Lower leg skin (tissue), 4 donors: ENCODE results near the gene ADM. TPM values are rescaled to one million over a fixed set of nuclear protein-coding genes. Genes with fewer than 3 reads are reported as not detected.

ENCODE experiments used
- DNase-seq, 2 donors: peaks; one replicate each; pipeline ENCODE4 v3.0.0-alpha.2; 2019; ENCODE audit warnings: low spot score in 2 of 2
- H3K4me3 ChIP-seq: fragments of 200-600 bp; sonication (generic); 2 replicates; pipeline ENCODE4 v1.5.1; 2017; ENCODE audit warnings: mild to moderate bottlenecking, low read depth; ENCODE audit not compliant: poor library complexity, severe bottlenecking
- POLR2A ChIP-seq, 2 donors: fragments of 450-650 bp; IDR thresholded peaks; one replicate each; pipeline ENCODE4 v1.6.1; 2016 to 2017; ENCODE audit warnings: antibody characterized with exemption in 2 of 2, mild to moderate bottlenecking in 1 of 2, moderate library complexity in 1 of 2
- WGBS, 2 donors: methylation state at CpG; one replicate each; pipeline ENCODE4 v1.1.5; 2018; 5-methylcytosine and 5-hydroxymethylcytosine counted together
- intact Hi-C: fragments of 100-400 bp; cut with DNase I; formaldehyde crosslinking; loops from one replicate; pipeline ENCODE4 v1.15.0; 2023; ENCODE audit warnings: low total_unique reads
- total RNA-seq, 4 donors: library from RNA; depleted of rRNA; stranded (reverse); fragments of >200 nt; gene quantifications; one replicate each; pipeline ENCODE4 v1.1.0, GENCODE V29; 2016
- TF ChIP-seq, protein P1 (sequence below), 3 donors: fragments of 450-650 bp; IDR thresholded peaks; one replicate each; pipeline ENCODE4 v1.5.1; 2016; ENCODE audit warnings: antibody characterized with exemption in 3 of 3, mild to moderate bottlenecking in 3 of 3, moderate library complexity in 2 of 3

ADM gene
- total RNA-seq, 4 donors from 2014 or later = 117 to 406 (median 299) TPM

DNA sequence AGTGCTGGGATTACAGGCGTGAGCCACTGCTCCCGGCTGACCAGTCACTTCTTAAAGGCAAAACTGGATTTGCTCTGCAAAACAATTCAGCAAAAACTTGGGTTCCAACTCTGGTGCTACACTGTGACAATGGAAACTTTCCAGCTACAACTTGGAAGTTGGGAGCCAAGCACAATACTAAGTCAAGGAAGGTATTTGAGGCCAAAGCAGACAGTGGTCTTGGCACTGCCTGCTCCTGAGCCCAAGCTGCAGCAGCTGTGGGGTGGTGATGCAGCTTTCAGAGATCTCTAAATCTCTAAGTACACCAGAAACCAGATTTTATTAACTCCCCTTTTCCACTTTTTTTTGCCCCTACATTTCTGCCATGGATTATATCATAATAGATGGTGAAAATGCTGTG lies 17.5 kb downstream of the ADM start:
- intact Hi-C loops = no loop called here
- no peak overlapping the region for H3K4me3 ChIP-seq
- TF ChIP-seq, protein P1, sequence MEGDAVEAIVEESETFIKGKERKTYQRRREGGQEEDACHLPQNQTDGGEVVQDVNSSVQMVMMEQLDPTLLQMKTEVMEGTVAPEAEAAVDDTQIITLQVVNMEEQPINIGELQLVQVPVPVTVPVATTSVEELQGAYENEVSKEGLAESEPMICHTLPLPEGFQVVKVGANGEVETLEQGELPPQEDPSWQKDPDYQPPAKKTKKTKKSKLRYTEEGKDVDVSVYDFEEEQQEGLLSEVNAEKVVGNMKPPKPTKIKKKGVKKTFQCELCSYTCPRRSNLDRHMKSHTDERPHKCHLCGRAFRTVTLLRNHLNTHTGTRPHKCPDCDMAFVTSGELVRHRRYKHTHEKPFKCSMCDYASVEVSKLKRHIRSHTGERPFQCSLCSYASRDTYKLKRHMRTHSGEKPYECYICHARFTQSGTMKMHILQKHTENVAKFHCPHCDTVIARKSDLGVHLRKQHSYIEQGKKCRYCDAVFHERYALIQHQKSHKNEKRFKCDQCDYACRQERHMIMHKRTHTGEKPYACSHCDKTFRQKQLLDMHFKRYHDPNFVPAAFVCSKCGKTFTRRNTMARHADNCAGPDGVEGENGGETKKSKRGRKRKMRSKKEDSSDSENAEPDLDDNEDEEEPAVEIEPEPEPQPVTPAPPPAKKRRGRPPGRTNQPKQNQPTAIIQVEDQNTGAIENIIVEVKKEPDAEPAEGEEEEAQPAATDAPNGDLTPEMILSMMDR (IDR thresholded peaks at IDR 0.05) = no peak
- TF ChIP-seq POLR2A (IDR thresholded peaks at IDR 0.05) = no peak
- peak in 1 of 2 donors; percentile 80 for DNase-seq
- 72 to 77% methylated on average over 2 of the region's 2 CpGs for WGBS, 2 donors

DNA sequence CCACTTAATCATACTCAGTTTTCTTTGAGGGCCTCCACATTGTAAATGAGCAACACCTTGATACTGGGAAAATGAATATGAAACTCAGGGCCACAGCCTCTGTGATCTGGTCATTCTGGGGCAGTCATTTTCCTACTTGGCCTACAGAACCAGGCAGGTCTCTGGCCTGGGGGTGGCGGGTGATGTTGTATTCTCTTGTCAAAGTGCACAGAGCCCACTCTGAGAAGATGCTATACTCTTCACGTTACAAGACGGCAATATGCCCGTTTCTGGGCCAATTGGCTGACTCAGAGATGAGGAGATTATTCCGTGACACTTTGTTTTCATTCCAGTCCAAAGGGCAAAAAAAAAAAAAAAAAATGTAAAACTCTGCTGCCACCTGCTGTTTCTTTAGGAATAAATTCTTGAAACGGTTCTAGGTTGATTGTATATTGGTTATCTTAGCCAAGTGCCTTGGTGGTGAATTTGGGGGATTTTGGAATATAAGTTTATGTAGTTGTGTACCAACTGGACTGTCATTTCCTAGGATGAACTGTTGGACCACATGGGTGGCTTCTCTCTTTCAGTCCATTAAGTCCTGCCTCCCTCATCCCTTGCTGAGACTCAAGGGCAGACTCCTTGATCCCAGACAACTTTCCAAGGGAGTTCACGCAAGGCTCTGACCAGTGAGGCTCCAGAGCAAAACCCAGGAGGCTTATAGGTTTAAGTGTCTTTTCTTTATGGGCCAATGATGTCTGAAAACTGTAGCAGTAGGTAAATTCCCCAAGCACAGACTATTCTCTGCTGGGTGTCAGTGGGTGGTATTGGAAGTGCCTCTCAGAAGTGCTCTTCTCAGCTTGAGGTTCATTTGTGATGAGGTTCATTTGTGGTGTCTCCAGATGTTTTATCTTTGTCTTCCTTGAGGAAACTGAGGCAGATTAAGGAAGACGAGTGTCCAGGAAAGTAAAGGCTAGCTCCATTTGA lies 18.2 kb downstream of the ADM start:
- TF ChIP-seq, protein P1 (IDR thresholded peaks at IDR 0.05) = peak in 1 of 3 donors; percentile 38
- no peak for TF ChIP-seq POLR2A (IDR thresholded peaks at IDR 0.05)
- 22% methylated on average over 8 of the region's 8 CpGs for WGBS, 2 donors
- no peak overlapping the region for H3K4me3 ChIP-seq
- intact Hi-C loops = no loop called here
- DNase-seq = peak; percentile 75 to 92

DNA sequence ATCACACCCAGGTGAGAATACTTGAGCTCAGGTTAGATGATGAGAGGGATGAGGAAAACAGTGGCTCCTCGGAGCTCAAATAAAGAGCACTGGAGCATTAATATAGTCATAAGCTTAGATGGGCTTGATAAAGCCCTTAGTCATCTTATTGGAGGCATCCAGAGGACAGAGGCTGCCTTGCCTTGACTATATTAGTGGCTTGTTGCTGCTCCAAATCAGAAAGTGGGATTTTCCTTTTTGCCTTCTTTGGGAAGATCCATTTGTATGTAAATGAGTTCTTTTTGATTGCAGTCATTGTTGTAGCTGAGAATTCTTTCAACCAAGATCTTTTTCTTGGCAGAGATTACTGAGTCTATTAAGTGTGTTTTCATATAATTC lies 18.9 kb downstream of the ADM start:
- no peak overlapping the region for H3K4me3 ChIP-seq
- no peak for TF ChIP-seq POLR2A (IDR thresholded peaks at IDR 0.05)
- TF ChIP-seq, protein P1 (IDR thresholded peaks at IDR 0.05) = no peak
- 31 to 33% methylated on average over 1 of the region's 1 CpG for WGBS, 2 donors
- intact Hi-C loops = no loop called here
- no peak for DNase-seq

DNA sequence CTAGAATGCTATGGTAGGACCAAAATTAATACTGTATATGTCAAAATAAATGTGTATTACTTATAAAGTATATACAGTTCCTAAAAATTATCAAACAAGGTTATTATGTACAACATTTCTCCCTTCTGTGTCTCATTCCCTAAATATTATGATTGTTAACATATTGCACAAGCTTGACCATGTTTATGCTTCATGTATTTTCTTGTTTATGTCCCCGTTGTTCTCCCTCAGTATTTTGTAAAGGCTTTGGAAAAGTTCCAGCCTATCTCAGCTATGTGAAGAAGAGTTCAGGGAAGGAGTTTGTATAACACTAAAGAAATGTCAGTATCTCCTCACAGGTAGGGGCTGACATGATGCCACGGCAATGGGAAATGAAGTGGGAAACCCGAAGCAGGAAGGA lies 19.6 kb downstream of the ADM start:
- no peak overlapping the region for H3K4me3 ChIP-seq
- intact Hi-C loops = no loop called here
- TF ChIP-seq, protein P1 (IDR thresholded peaks at IDR 0.05) = no peak
- TF ChIP-seq POLR2A (IDR thresholded peaks at IDR 0.05) = no peak
- DNase-seq = no peak
- WGBS, 2 donors = 74 to 88% methylated on average over 3 of the region's 3 CpGs

DNA sequence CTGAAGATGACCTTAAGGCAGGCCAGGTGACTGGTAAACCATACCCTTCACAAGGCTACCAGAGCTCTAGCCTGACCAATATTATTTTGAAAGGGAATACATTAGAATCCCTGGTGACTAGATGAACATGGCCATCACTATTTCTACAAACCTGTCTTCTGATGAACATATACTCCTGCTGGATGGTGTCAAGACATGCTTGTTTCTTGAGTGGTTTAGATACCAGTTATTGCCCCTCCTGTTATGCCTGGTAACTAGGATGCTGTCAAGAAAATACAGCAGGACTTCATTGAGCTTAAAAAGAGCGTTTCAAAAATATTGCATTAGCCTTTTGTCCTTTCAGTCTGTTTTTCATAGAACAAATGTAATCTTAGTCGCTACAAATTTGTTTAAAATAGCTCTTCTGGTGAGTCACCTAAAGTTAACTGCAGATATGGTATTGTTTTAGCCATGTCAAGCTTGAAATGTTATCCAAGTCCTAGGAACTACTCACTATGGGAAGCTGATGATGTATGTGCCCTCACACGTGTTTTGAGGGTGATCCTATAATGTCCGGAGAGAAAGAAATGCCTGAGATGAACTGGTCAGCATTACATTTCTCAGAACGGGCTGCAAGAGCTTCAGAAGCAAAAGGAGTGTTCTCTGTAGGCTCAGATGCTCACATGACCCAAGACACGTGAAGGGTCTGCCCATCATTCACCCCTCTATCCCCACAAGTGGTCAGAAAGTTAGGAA lies 20.6 kb downstream of the ADM start:
- TF ChIP-seq POLR2A (IDR thresholded peaks at IDR 0.05) = no peak
- TF ChIP-seq, protein P1 (IDR thresholded peaks at IDR 0.05) = no peak
- intact Hi-C loops = no loop called here
- WGBS, 2 donors = 52 to 64% methylated on average over 6 of the region's 6 CpGs
- H3K4me3 ChIP-seq = no peak overlapping the region
- no peak for DNase-seq
